Measurements from ENCODE around the gene EXT2. TPM values are rescaled to one million over a fixed set of nuclear protein-coding genes. Genes with fewer than 3 reads are reported as not detected.

EXT2 gene
- polyA plus RNA-seq, 1 of the 3 experiments (the other 2 are of a cell fraction) = 92.9 TPM

- DNase-seq = no peak
- POLR2A ChIA-PET = no interaction called here
- Histone ChIP-seq H3K4me3 (ENCODE audit: low read depth in 2 of 2, low read length in 1 of 2) (no peak overlapping the region), H3K9me3 (no peaks in the 10 kb centered on the region), H3F3A (replicated peaks; ENCODE audit: insufficient read depth) (no peaks in the 10 kb centered on the region), H3K9me2 (no peaks in the 10 kb centered on the region), H4K20me1 (ENCODE audit: insufficient read depth) (no peaks in the 10 kb centered on the region), H3K36me3 (replicated peaks in 1 of 2; ENCODE audit: control insufficient read depth in 1 of 2, insufficient read depth in 2 of 2, low read length in 1 of 2) (no peaks in the 10 kb centered on the region), H3K4me1 (ENCODE audit: control insufficient read depth in 1 of 2, insufficient read depth in 2 of 2, low read depth in 1 of 2, low read length in 1 of 2) (peaks cover 0 to 4% of the 10 kb centered on the region in 2 experiments; a peak in 1 of 4 replicates), H3K27me3 (ENCODE audit: insufficient read depth) (no peaks in the 10 kb centered on the region), H3K27ac (ENCODE audit: low read depth in 2 of 2, low read length in 1 of 2) (no peak overlapping the region), H2AFZ (ENCODE audit: low read depth) (no peak overlapping the region), H3K79me2 (ENCODE audit: insufficient read depth) (no peaks in the 10 kb centered on the region), H3K4me2 (no peak overlapping the region), H3K9ac (no peak overlapping the region)
- CTCF ChIA-PET = interaction anchor here (0.8 to 3.1 kb wide), 2 partner anchors 17 to 29 kb away, joined by 4 to 8 read pairs; no protein-coding TSS in a partner anchor
- no peak for TF ChIP-seq FOSL2 (IDR thresholded peaks at IDR 0.05; ENCODE audit: borderline replicate concordance, low read depth)
- no peak for TF ChIP-seq GABPA (IDR thresholded peaks at IDR 0.05; ENCODE audit: low read depth)
- no peak for TF ChIP-seq SMC3 (IDR thresholded peaks at IDR 0.05; ENCODE audit: low read depth, low read length)
- TF ChIP-seq RCOR1 (IDR thresholded peaks at IDR 0.05; ENCODE audit: low read length) = no peak
- TF ChIP-seq RXRA (IDR thresholded peaks at IDR 0.05; ENCODE audit: borderline replicate concordance, low read depth) = no peak
- TF ChIP-seq FOXM1 (IDR thresholded peaks at IDR 0.05; ENCODE audit: low read depth) = no peak
- no peak for TF ChIP-seq POLR2AphosphoS5 (IDR thresholded peaks at IDR 0.05; ENCODE audit: low read depth, low read length)
- TF ChIP-seq USF1 (IDR thresholded peaks at IDR 0.05; ENCODE audit: borderline replicate concordance, low read depth) = no peak
- no peak for TF ChIP-seq NRF1 (IDR thresholded peaks at IDR 0.05; ENCODE audit: low read depth, low read length)
- no peak for TF ChIP-seq IRF3 (IDR thresholded peaks at IDR 0.05; ENCODE audit: low read depth, low read length)
- TF ChIP-seq RFX5 (IDR thresholded peaks at IDR 0.05; ENCODE audit: low read length) = no peak
- TF ChIP-seq USF2 (IDR thresholded peaks at IDR 0.05; ENCODE audit: borderline replicate concordance, low read depth, low read length) = no peak
- no peak for TF ChIP-seq EZH2phosphoT487 (IDR thresholded peaks at IDR 0.05; ENCODE audit: borderline replicate concordance, low read depth)
- TF ChIP-seq CHD2 (IDR thresholded peaks at IDR 0.05; ENCODE audit: low read length, partially characterized antibody) = no peak
- TF ChIP-seq MEF2A (IDR thresholded peaks at IDR 0.05; ENCODE audit: borderline replicate concordance, low read depth) = no peak
- TF ChIP-seq SIN3A (IDR thresholded peaks at IDR 0.05; ENCODE audit: borderline replicate concordance, low read depth, low read length) = no peak
- no peak for TF ChIP-seq TEAD4 (IDR thresholded peaks at IDR 0.05; ENCODE audit: borderline replicate concordance, insufficient read depth)
- WGBS (ENCODE audit: low lambda C conversion rate) = 92% methylated on average over 1 of the region's 1 CpG
These were observed 66.5 kb downstream of the EXT2 start for GRCh38 chr11:44162004-44162403.
